Psoas muscle (tissue), 8 donors: ENCODE results near the gene HHLA2. TPM values are rescaled to one million over a fixed set of nuclear protein-coding genes. Genes with fewer than 3 reads are reported as not detected.

ENCODE experiments used
- ATAC-seq, 4 donors: fragments of 200-7000 bp; cut with Tn5 transposase; one replicate each; pipeline ENCODE4 v1.9.1; 2020; ENCODE audit warnings: moderate library complexity in 3 of 4, mild to moderate bottlenecking in 2 of 4
- DNase-seq, 2 donors: peaks; one replicate each; pipeline ENCODE4 v3.0.0-alpha.2; 2020
- H3K27ac ChIP-seq: fragments of 200-600 bp; one replicate; pipeline ENCODE4 v1.8.0; 2022
- H3K27me3 ChIP-seq, 3 donors: fragments of 200-600 bp in 1 of 3; one replicate each; pipeline versions ENCODE4 v1.6.1 to v1.8.0; 2013 to 2022; ENCODE audit warnings: low read length in 2 of 3, mild to moderate bottlenecking in 2 of 3, moderate library complexity in 1 of 3; ENCODE audit not compliant: insufficient read depth in 3 of 3
- H3K36me3 ChIP-seq, 2 donors: fragments of 200-600 bp in 1 of 2; one replicate each; pipeline versions ENCODE4 v1.6.1 to v1.8.0; 2013 to 2022; ENCODE audit warnings: low read depth in 1 of 2, mild to moderate bottlenecking in 1 of 2, moderate library complexity in 1 of 2; ENCODE audit not compliant: insufficient read depth in 1 of 2
- H3K4me1 ChIP-seq: fragments of 200-600 bp; one replicate; pipeline ENCODE4 v1.8.0; 2022
- H3K4me3 ChIP-seq: fragments of 200-600 bp; one replicate; pipeline ENCODE4 v1.8.0; 2022; ENCODE audit warnings: mild to moderate bottlenecking
- H3K9me3 ChIP-seq: fragments of 200-600 bp; one replicate; pipeline ENCODE4 v1.8.0; 2022
- CTCF ChIP-seq: fragments of 200-600 bp; IDR thresholded peaks from one replicate; pipeline ENCODE4 v1.8.0; 2022; ENCODE audit warnings: antibody characterized with exemption
- WGBS, 3 donors: extraction: QIAGEN DNeasy Blood & Tissue Kit; methylation state at CpG; one replicate each; pipeline versions ENCODE4 v1.1.6 to v1.1.7; 2013; 5-methylcytosine and 5-hydroxymethylcytosine counted together
- intact Hi-C, 2 donors: fragments of 100-400 bp; cut with DNase I; formaldehyde crosslinking; loops; one replicate each; pipeline versions ENCODE4 v1.11.0 to v1.14.2; 2022
- polyA plus RNA-seq, 3 donors: library from polyadenylated mRNA; stranded (reverse); fragments of 200-250 nt; gene quantifications; one replicate each; pipeline ENCODE4 v1.2.3, GENCODE V29; 2013
- total RNA-seq, 4 donors: library from RNA; stranded (reverse); fragmentation: NEBNext Ultra II Directional in 2 of 4; extraction: Animal tissue kit (Norgen Biotek cat#: 25700) in 2 of 4; gene quantifications; one replicate each; pipeline versions ENCODE4 v1.2.1 to v1.2.4, GENCODE V29; 2021 to 2023
- donor health status: healthy with polysubstance abuse.
- donor health status: DM: no; HTN: no; CAD: no; lungs with moderate emphysema.
- donor health status: Bipolar disorder and iron deficiency.
- donor health status: healthy.
- donor health status: DM: yes; HTN: yes; CAD: no.
- donor health status: DM: no; HTN: no; CAD: no.
- donor health status: DM: no; HTN: no; CAD: no.
- donor health status: DM: yes; HTN: yes; CAD: no.

Gene HHLA2
- total and polyA plus RNA-seq, 7 donors: 0.04 TPM; not detected in 6

- intact Hi-C loops: no loop called here
- TF ChIP-seq CTCF: no peak
- ATAC-seq (no peak), DNase-seq (no peak)
- Histone ChIP-seq H3K9me3 (no peaks in the 10 kb centered on the region), H3K4me3 (no peak overlapping the region), H3K27me3 (no peaks in the 10 kb centered on the region), H3K27ac (no peak overlapping the region), H3K4me1 (no peaks in the 10 kb centered on the region), H3K36me3 (no peaks in the 10 kb centered on the region)
- WGBS, 3 donors: 92 to 98% (median 97%) methylated on average over 1 of the region's 1 CpG
These were observed 58.2 kb downstream of the HHLA2 start for GRCh38 chr3:108354562-108354961.

DNA sequence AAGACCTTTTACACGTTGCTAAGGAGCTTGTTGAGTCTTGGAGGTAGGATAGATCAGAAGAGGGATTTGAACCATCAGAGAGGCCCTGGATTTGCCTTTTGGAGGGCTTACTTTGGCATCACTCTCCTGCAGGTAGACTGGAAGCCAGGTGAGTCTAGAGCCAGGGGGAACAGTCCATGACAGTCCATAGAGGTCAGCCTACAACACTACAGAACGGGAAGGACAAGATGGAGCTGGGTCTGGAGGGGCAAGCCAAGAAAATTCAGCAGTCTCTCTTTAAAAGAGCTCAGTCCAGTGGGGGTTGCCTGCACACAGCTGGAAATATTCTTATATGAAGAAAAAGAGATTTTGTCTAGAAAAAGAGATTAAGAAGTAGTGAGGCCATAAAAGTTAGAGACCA lies 60.7 kb downstream of the HHLA2 start:
- H3K9me3 ChIP-seq: no peaks in the 10 kb centered on the region
- no peaks in the 10 kb centered on the region for H3K36me3 ChIP-seq
- no peak overlapping the region for H3K27ac ChIP-seq
- no peak for DNase-seq
- no peak for ATAC-seq
- WGBS, 3 donors: 56 to 70% (median 69%) methylated on average over 2 of the region's 2 CpGs
- intact Hi-C loops: no loop called here
- H3K27me3 ChIP-seq: no peaks in the 10 kb centered on the region
- no peaks in the 10 kb centered on the region for H3K4me1 ChIP-seq
- no peak for TF ChIP-seq CTCF
- no peak overlapping the region for H3K4me3 ChIP-seq

DNA sequence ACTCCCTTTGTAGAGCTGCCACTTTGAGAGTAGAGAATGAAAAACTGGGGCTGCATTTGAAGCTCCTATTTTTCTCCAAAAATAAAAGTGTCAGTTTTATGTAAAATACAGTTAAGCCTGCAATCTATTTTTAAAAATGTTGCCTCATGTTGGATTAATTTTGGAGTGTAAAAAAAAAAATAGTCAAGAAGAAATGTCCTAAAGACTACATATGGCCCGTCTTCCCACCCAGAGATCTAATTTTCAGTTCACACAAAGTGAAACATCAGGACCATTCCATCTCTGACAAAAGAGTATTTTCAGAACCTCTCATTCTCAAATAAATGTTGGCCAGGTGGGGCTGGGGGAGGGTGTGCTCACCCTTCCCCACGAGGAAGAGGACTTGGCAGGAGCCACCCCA lies 62.7 kb downstream of the HHLA2 start:
- intact Hi-C loops: no loop called here
- WGBS, 3 donors: 58 to 73% (median 67%) methylated on average over 2 of the region's 2 CpGs
- Histone ChIP-seq H3K27ac (no peak overlapping the region), H3K4me3 (no peak overlapping the region), H3K27me3 (no peaks in the 10 kb centered on the region), H3K36me3 (no peaks in the 10 kb centered on the region), H3K4me1 (no peaks in the 10 kb centered on the region), H3K9me3 (no peaks in the 10 kb centered on the region)
- no peak for TF ChIP-seq CTCF
- ATAC-seq (no peak), DNase-seq (no peak)

- 0% methylated on average over 1 of the region's 1 CpG for WGBS, 3 donors
- intact Hi-C loops: no loop called here
- no peaks in the 10 kb centered on the region for H3K27me3 ChIP-seq
- no peak for TF ChIP-seq CTCF
- no peak overlapping the region for H3K27ac ChIP-seq
- H3K36me3 ChIP-seq: no peaks in the 10 kb centered on the region
- no peaks in the 10 kb centered on the region for H3K9me3 ChIP-seq
- no peak overlapping the region for H3K4me3 ChIP-seq
- no peaks in the 10 kb centered on the region for H3K4me1 ChIP-seq
- no peak for ATAC-seq
- DNase-seq: no peak
These were observed 79.7 kb downstream of the HHLA2 start for GRCh38 chr3:108376026-108376425.

DNA sequence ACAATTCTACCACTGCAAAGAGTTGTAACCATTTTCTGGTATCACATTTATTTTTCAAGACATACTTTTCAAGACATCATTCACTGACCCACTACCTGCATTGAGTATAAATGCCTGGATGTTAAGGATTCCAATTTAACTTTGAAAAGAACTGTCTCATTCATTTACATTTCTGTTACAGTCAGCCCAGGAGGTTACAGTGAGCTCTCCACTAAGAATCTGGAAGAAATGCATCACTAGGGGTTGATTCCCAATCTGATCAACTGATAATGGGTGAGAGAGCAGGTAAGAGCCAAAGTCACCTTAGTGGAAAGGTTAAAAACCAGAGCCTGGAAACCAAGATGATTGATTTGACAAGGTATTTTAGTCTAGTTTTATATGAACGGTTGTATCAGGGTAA lies 81.0 kb downstream of the HHLA2 start:
- Histone ChIP-seq H3K36me3 (no peaks in the 10 kb centered on the region), H3K4me1 (no peaks in the 10 kb centered on the region), H3K4me3 (no peak overlapping the region), H3K9me3 (no peaks in the 10 kb centered on the region), H3K27ac (no peak overlapping the region), H3K27me3 (no peaks in the 10 kb centered on the region)
- no peak for DNase-seq
- intact Hi-C loops: no loop called here
- 74 to 91% (median 76%) methylated on average over 1 of the region's 1 CpG for WGBS, 3 donors
- TF ChIP-seq CTCF: no peak
- ATAC-seq: no peak
